Measurements from ENCODE around the gene FUT8.

DNA sequence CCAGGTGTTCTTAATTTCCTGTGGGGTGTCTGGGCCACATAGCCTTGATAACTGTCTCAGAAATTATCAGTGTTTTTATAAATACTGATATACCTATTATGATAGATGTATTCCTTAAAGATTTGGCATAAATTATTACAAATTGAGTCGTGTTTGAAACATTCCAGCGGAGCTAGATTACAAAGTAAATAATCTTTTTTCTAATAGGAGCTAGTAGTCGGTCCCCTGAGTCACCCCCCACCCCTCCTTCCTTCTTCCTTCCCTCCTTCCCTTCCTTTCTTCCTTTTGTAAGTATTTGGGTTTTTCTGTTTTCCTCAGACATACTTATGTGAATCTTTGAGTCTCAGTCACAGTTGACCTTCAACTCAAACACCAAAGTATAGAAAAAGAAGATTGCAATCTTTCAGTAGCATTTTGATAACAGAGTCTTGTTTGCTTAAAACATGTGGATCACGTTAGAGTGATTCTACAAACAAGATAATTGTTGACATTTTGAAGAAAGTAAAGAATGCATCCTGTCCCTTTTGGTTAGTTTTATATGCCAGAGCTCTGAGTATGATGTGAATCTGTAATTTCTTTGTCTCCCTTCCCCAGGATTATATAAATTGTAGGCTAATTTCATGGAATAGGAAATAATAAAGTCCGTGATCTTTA is 264.0 kb downstream of the FUT8 start:
- TF ChIP-seq, protein P1, sequence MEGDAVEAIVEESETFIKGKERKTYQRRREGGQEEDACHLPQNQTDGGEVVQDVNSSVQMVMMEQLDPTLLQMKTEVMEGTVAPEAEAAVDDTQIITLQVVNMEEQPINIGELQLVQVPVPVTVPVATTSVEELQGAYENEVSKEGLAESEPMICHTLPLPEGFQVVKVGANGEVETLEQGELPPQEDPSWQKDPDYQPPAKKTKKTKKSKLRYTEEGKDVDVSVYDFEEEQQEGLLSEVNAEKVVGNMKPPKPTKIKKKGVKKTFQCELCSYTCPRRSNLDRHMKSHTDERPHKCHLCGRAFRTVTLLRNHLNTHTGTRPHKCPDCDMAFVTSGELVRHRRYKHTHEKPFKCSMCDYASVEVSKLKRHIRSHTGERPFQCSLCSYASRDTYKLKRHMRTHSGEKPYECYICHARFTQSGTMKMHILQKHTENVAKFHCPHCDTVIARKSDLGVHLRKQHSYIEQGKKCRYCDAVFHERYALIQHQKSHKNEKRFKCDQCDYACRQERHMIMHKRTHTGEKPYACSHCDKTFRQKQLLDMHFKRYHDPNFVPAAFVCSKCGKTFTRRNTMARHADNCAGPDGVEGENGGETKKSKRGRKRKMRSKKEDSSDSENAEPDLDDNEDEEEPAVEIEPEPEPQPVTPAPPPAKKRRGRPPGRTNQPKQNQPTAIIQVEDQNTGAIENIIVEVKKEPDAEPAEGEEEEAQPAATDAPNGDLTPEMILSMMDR (IDR thresholded peaks at IDR 0.05): no peak
- no peak for TF ChIP-seq POLR2A (IDR thresholded peaks at IDR 0.05)
